HG03095 (cell line): ENCODE measurements around the gene SPRYD7.
"Not testable (repeated sequence)": the region's sequence is repeated elsewhere in the genome, so short reads cannot be mapped to it uniquely, and the experiment has no call there.

ENCODE experiments used
- ATAC-seq: cut with Tn5 transposase; IDR thresholded peaks from one replicate; pipeline ENCODE4 v1.9.1; 2021; ENCODE audit warnings: moderate library complexity; ENCODE audit not compliant: unreplicated experiment

Gene SPRYD7

DNA sequence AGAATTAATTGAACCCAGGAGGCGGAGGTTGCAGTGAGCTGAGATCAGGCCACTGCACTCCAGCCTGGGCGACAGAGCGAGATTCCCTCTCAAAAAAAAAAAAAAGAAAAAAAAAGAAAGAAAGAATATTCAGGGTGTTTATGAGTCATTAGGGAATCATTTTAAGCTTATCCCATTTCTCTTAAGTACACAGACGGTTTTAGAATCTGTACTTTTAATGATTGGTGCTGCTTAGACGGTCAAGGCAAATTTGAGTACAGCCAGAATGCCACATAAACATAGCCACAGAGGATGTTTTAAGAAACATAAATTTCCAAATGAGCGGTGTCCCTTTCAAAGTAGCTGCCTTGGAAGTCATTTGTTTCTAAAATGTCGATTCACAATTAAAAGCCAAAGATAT is 2.6 kb downstream of the SPRYD7 start:
- ATAC-seq, result no peak

DNA sequence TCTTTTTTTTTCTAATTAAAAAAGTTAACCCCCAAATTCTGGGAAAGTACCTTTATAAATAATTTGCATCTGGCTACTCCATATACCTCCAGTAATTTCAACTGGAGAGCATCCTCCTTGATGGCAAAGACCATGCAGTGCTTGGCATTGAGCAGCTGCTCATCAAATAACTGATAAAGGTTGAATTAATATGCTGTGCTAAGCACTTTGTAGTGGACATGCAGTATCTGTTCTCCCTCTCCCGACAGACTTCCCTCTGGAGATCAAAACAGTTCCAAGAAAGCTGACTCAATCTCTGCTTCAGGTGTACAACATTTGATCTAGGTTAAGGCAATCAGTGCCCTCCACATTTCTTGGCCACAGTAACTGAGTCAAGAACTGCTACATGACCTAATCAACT is 3.3 kb downstream of the SPRYD7 start:
- ATAC-seq, result no peak

DNA sequence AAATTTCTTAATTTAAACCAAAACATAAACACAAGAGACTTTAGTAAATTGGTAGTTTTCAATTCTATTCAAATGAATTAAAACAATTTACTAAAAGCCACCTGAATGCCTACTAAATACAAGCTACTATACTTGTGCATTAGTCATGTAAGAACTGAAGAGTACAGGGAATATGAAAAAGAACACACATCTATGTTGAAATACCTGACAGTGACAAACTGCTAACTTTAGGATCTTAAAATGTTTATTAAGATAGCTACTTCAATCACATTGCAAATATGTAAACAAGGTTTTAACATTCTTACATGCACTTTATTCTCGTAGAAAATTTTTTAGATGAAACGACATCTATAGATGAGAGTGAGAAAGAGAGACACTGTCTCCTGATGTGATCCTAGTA is 4.1 kb downstream of the SPRYD7 start:
- no peak for ATAC-seq

DNA sequence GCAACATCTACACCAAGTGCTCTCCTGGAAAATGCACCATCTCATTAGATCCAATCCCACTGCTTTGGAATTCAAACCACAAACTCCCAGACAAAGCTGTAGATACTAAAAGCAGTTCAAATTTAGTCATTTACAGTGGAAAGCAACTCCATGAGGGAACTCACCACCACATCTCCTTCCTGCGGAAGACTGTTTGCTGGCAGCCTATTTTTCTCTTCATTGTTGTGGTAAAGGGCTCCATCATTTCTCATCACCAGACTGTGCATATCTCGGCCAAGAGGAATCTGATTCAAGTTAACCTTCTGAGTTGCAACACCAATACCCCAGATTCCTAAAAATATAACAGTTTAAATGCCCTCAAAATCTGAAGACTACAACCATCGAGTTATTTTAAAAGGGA is 8.4 kb downstream of the SPRYD7 start:
- ATAC-seq, result no peak

DNA sequence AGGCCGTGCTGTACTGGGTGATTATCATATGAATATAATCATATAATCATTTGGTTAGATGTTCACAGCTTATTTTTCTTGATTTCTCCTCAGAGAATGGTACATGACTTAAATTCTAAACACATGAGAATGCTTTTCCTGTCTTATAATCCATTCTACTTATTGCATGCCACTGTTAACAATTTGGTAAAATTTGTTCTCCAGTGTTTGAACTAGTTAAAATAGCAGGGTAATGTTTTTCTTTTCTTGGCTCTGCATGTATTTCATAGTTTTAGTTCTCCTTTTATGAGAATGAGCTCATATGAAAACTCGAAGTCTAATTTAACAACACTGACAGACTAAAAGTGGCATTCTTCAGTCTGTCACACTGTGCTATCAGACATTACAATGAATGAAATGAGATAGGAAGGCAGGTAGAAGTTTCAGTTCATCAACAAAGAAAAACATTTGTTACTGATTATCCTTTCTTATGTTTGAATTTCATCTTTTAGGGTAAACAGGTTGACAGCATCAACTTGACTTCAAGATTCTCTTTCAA is 10.2 kb downstream of the SPRYD7 start:
- ATAC-seq, result peak; percentile 70

DNA sequence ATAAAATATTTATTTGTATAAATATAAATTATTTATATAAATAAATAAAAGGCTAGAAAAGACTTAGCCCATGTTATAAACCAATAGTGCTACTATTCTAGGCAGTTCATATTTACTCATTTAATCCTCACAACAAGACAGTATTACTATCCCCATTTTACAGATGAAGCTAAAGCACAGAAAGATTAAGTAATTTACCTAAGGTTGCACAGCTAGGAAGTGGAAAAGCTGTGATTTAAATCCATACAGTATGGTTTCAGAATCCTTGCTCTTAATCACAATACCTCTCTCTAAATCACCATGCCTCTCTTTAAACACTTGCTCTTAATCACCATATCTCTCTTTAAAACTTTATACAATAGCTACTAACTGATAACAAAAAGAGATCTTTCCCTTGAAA is 13.8 kb downstream of the SPRYD7 start:
- no peak for ATAC-seq

DNA sequence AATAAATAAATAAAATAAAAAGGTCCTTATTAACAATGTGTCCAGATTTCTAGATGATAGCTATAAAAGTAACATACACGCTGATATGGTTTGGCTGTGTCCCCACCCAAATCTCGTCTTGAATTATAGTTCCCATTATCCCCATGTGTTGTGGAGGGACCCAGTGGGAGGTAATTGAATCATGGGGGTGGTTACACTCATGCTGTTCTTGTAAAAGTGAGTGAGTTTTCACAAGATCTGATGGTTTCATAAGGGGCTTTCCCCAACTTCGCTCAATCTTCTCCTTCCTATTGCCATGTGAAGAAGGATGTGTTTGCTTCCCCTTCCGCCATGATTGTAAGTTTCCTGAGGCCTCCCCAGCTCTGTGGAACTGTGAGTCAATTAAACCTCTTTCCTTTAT is 15.2 kb downstream of the SPRYD7 start:
- not testable (repeated sequence) for ATAC-seq

DNA sequence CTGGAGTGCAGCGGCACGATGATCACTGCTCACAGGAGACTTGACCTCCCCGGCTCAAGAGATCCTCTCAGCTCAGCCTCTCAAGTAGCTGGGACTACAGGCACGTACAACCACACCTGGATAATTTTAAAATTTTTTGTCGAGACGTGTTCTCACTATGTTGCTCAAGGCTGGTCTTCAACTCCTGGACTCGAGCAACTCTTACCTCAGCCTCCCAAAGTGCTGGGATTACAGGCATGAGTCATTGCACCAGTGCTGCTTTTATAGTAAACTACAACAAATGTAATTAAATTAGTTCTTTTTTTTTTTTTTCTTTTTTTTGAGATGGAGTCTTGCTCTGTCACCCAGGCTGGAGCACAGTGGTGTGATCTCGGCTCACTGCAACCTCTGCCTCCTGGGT is 18.0 kb downstream of the SPRYD7 start:
- ATAC-seq, result not testable (repeated sequence)

DNA sequence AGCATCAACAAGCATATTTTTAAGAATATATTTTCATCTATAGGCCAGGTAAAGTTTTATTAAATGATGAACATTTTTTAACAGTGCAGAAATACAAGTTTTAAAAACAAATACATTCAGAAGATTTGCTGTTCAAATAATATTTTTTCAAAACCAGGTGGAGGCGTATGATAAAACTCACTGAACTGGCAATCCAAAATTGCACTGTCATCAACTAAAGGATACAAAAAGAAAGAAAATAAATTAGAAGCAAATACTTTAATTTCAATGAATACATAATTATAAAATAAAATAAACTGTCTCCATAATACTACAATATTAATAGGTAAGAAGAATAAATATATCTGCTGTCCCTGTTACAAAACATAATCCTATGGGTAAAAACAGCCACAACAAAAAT is 21.2 kb downstream of the SPRYD7 start:
- no peak for ATAC-seq

DNA sequence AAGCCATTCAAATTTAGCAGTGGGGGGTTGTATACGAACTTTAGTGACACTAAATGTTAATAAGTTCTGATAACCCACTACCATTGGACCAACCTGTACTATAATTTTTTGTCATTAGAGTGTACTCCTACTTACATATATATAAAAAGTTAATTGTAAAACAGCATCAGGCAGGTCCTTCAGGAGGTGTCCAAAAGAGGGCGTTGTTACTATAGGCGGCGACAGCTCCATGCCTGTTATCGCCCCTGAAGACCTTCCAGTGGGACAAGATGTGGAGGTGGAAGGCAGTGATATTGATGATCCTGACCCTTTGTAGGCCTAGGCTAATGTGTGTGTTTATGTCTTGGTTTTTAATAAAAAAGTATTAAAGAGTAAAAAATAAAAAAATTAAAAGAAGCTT is 27.5 kb downstream of the SPRYD7 start:
- no peak for ATAC-seq

DNA sequence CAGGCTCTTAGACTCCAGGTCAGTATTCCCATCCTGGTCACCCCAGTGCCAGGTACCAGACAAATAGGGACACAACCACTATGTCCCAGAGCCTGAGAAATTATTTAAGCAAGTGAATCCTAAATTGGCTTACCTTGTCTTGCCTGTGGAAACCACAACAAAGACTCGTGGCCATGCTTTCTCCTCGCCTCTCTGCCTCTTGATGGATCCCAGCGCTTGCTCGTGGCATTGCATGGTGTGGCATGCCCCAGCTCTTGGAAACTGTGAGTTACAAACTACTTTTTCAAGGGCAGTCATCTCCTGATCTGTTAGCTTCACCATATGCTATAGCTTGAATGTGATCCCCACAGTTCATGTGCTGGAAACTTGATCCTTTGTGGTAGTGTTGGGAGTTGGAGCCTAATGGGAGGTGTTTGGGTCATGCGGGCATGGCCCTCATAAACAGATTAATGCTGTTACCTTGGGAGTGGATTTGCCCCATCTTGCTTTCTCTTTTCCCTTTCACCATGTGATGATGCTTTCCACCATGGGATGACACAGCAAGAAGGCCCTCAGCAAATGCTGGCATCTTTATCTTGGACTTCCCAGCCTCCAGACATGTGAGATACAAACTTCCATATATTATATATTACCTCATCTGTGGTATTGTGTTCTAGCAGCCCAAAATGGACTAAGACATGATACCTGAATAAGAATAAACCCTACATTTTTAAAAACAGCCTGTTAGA is 31.2 kb downstream of the SPRYD7 start:
- ATAC-seq, result no peak

DNA sequence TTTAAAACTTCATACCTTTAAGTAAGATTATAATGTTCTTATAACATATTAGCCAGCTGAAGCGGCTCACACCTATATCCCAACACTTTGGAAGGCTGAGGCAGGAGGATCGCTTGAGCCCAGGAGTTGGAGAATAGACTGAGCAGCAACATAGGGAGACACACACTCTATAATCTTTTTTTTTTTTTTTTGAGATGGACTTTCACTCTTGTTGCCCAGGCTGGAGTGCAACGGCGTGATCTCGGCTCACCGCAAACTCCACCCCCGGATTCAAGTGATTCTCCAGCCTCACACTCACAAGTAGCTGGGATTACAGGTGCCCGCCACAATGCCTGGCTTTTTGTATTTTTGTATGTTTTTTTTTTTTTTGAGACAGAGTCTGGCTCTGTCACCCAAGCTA is 37.3 kb downstream of the SPRYD7 start:
- no peak for ATAC-seq

DNA sequence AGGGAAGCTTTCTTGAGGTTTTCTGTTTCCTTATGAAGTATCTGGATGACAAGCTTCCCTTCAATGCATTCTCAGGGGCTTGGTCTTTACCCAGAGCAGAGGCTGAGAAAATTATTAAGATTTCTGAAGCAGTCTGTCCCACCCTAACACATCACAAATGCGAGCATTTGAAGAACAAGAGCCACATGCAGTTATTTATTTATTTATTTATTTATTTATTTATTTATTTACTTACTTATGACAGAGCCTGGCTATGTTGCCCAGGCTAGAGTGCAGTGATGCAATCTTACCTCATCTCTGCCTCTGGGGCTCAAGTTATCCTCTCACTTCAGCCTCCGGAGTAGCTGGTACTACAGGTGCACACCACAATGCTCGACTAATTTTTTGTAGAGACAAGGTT is 38.4 kb downstream of the SPRYD7 start:
- no peak for ATAC-seq

DNA sequence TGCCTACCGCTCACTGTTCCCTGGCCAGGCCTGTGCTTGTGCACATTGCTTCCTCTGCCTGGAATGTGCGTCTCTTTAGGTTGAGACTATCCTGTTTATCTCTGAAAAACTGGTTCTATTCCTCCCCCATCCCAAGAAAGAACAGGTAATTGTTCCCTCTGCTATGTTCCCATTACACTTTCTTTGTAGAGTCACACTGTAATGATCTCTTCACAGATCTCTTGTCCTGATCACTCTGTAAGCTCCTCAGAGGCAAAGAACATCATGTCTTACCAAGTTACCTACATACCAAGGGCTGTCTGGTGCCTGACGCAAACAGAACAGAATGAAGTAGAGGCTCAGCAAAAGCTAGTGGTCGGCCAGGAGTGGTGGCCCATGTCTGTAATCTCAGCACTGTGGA is 40.3 kb downstream of the SPRYD7 start:
- no peak for ATAC-seq

DNA sequence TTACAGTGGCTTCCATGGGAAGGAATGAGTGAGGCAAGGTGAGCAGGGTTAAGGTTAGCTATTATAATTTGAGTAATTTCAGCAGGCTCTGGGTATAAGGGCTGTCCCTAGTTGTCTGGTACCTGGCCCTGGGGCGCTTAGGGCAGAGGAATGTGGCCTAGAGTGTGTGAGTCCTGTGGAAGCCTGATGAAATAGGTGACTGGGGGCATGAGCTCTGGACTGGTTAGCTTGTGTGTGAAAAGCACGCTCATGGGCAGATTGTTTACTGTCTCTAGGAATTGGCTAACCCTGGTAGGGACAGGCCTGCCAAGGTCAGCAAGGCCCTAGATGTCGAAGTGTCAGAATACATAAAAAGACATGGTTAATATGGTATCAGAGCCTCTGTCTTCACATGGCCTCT is 42.5 kb downstream of the SPRYD7 start:
- ATAC-seq, result no peak

DNA sequence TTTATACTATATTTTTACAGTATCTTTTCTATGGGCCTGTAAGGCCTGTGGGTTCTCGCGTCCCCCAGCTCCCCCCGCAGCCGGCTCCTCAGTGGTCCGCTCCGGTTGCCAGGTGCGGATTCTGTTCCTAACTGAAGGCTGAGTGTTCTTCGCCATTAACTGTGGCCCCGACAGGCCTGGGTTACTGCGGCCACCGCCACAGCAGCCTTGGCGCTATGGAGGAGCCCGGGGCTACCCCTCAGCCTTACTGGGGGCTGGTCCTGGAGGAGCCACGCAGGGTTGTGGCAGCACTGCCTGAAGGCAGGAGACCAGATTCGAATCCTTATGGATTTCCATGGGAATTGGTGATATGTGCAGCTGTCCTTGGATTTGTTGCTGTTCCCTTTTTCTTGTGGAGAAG is 45.8 kb downstream of the SPRYD7 start:
- ATAC-seq, result no peak

DNA sequence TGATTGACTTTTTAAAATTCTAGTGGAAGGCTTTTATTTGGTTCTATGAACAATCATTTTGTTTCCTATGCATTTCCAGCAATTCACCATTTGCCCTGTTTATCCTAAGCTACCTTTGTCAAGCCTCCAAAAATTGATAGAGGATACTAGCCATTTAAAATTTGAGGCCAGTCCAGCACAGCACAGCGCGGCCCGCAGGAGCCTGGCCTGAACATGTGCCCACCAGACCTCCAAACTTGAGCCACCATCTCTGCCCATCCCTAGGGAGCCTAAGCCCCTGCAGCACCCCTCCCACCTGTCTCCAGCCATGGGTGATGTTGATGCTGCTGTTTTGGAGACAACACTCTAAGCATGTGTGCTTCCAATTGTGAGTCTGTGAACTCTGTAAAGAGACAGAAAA is 57.5 kb downstream of the SPRYD7 start:
- no peak for ATAC-seq

DNA sequence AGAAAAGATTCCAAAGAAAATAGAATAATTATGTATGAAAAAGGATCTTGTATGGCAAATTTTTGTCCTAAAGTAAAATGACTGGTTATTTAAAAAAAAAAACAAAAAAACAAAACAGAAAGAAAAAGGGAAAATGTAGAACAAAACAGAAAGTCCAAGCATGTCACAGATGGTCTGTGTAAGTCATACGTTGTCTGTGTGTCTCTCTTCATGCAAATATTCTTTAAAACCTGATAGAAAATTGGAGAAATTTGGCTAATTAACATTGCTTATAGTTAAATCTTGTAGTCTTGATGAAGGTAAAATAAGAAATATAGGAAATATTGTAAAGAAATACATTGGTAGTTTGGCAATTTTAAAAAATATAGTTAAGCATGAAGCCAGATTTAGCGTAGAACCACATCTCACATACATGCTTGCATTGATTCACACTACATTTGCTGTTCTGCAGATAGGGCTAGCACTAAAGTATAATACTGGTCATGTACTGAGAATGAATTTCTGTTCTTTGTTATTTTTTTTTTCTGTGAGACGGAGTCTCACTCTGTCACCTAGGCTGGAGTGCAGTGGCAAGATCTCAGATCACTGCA is 58.4 kb downstream of the SPRYD7 start:
- ATAC-seq, result no peak

DNA sequence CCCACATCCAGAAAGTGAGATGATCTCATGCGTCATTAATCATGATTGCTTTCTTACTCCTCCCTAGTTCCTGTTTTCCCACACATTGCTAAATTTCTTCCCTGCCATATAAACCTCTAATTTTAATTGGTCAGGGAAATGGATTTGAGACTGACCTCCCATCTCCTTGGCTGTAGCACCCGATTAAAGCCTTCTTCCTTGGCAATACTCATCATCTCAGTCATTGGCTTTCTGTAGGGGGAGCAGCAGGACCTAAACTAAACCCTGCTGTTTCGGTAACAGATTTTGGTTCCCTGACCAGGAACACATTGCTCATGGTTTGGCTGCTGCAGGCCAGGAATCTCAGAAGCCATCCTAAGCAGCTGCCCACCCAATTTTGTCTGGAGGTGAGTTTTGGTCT is 61.7 kb downstream of the SPRYD7 start:
- no peak for ATAC-seq

DNA sequence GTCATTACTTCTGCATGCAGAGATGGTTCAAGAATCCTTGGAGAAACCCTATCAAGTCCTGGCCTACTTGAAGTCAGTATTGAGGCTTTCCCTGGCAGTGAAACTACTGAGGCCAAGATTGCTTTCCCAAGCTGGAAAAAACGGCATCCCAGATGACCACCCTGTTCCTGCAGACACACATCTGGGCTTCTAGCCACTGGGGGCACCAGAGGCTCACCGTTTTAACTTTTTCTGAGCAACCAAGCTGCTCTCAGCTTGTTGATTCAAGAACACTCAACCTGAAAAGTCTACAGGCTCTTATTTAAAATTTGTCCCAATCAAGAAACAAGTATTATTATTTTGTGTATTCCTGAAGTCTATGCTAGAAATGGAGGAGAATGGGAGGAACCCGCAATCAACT is 66.6 kb downstream of the SPRYD7 start:
- no peak for ATAC-seq

DNA sequence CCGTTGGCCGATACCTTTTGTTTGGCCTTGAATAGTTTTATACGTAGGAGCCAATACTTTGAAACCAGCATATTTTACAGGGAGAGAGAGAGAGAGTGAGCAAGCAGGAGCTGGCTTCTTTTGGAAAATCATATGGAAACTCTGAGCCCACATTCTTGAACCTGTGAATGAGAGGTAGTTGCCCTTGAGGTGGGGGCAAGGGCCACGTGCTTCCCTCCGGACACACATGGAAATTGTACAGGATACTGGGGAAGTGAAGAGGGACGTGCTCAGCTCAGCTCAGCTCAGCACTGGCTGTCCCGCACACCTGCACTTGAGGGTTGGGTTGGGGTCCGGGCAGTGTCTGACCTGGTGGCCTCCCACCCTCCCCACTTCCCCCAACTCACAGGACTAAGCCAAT is 68.3 kb downstream of the SPRYD7 start:
- no peak for ATAC-seq

DNA sequence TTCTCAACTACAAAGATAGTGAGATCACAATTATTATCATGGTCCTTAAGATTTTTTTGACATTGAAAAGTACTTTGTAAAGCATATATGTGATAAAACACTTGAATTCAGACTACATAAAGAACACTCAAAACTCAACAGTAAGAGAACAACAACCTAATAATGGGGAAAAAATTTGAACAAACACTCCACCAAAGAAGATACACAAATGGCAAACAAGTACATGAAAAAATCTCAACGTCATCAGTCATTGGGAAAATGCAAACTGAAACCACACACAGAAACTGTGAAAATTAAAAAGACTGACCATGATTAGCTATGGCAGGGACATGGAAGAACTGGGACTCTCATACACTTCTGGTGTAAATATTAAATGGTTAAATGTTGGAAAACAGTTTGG is 70.9 kb downstream of the SPRYD7 start:
- no peak for ATAC-seq

DNA sequence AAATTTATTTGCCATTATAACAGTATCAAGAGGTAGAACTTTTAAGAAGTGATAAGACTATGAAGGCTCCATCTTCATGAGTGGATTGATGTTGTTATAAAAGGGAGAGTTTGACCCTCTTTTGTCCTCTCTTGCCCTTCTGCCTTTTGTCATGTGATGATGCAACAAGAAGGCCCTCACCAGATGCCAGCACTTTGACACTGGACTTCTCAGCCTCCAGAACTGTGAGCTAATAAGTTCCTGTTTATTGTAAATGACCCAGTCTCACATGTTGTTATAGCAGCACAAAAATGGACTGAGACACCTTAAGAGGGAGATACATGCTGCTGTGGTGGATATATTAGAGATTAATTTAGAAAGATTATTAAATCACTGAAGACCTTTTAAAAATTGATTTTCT is 71.6 kb downstream of the SPRYD7 start:
- no peak for ATAC-seq
